Activated CD8-positive, alpha-beta memory T cell treated with anti-CD3 and anti-CD28 coated beads for 1 hour (primary cell): ENCODE measurements around the gene ARTN.

Source experiments
- DNase-seq, 2 donors: peaks; one replicate each; pipeline ENCODE4 v3.0.0-alpha.2; 2020; ENCODE audit warnings: low read depth in 1 of 2; ENCODE audit errors: extremely low read depth in 1 of 2

ARTN gene

GRCh38 chr1:43921022-43921421, 12.6 kb upstream of the ARTN start:
- no peak for DNase-seq

- no peak for DNase-seq
Measured at GRCh38 chr1:43924516-43924915, 9.1 kb upstream of the ARTN start.

GRCh38 chr1:43925846-43926245, 7.8 kb upstream of the ARTN start:
- DNase-seq = no peak

GRCh38 chr1:43930168-43930948, 3.2 kb upstream of the ARTN start:
- DNase-seq = no peak

GRCh38 chr1:43930949-43931275, 2.7 kb upstream of the ARTN start:
- DNase-seq = no peak

- no peak for DNase-seq
Measured at GRCh38 chr1:43931711-43932660, 1.6 kb upstream of the ARTN start.

- no peak for DNase-seq
Measured at GRCh38 chr1:43932786-43933385, 715 bp upstream of the ARTN start.

- peak in 1 of 2 donors; percentile 27 for DNase-seq
Measured at GRCh38 chr1:43934101-43934985, 742 bp downstream of the ARTN start.

- DNase-seq = no peak
Measured at GRCh38 chr1:43934986-43935324, 1.4 kb downstream of the ARTN start.

GRCh38 chr1:43935711-43936427, 2.3 kb downstream of the ARTN start:
- no peak for DNase-seq

GRCh38 chr1:43936431-43937151, 3.0 kb downstream of the ARTN start:
- no peak for DNase-seq

- no peak for DNase-seq
Measured at GRCh38 chr1:43937179-43937865, 3.7 kb downstream of the ARTN start.

GRCh38 chr1:43938383-43938782, 4.8 kb downstream of the ARTN start:
- DNase-seq = no peak

- DNase-seq = no peak
Measured at GRCh38 chr1:43938892-43939587, 5.4 kb downstream of the ARTN start.

- DNase-seq = no peak
Measured at GRCh38 chr1:43942411-43942810, 8.8 kb downstream of the ARTN start.

GRCh38 chr1:43944860-43945259, 11.3 kb downstream of the ARTN start:
- no peak for DNase-seq

- DNase-seq = no peak
Measured at GRCh38 chr1:43945674-43946235, 12.2 kb downstream of the ARTN start.
